Stimulated activated CD8-positive, alpha-beta memory T cell treated with anti-CD3 and anti-CD28 coated beads, Interleukin-12 subunit alpha, Interleukin-12 subunit beta, amount 100 ng/mL, for 4 hours (primary cell): ENCODE results near the gene VWC2.
"Not testable (repeated sequence)": the region's sequence is repeated elsewhere in the genome, so short reads cannot be mapped to it uniquely, and the experiment has no call there.

Experiments used
- DNase-seq: peaks from one replicate; pipeline ENCODE4 v3.0.0-alpha.2; 2020; ENCODE audit warnings: low read depth

The VWC2 gene

DNA sequence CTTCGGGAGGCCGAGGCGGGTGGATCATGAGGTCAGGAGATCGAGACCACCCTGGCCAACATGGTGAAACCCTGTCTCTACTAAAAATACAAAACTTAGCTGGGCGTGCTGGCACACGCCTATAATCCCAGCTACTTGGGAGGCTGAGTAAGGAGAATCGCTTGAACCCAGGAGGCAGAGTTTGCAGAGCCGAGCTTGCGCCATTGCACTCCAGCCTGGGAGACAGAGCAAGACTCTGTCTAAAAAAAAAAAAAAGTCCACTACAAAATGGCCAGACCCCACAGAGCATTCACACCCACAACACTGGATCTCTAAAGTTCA lies 78.1 kb downstream of the VWC2 start:
- DNase-seq: not testable (repeated sequence)

GRCh38 chr7:49852619-49853462 lies 79.4 kb downstream of the VWC2 start:
- no peak for DNase-seq

GRCh38 chr7:49855281-49855980 lies 82.0 kb downstream of the VWC2 start:
- DNase-seq: no peak

DNA sequence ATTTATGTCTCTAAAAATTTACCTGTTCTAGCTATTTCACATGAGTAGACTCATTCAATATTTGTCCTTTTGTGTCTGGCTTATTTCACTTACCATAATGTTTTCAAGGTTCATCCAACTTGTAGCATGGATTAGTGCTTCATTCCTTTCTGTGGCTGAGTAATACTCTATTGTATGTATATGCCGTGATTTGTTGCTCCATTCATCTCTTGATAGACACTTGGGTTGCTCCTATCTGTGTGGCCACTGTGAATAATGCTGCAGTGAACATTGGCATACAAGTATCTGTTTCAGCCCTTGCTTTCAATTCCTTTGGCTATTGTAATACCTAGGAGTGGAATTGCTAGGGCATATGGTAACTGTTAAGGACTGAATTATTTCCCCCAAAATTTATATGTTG lies 86.9 kb downstream of the VWC2 start:
- no peak for DNase-seq

- DNase-seq: no peak
These were observed 92.8 kb downstream of the VWC2 start for GRCh38 chr7:49866076-49866735.

- no peak for DNase-seq
These were observed 93.5 kb downstream of the VWC2 start for GRCh38 chr7:49866910-49867309.

GRCh38 chr7:49873420-49873819 lies 100.0 kb downstream of the VWC2 start:
- DNase-seq: no peak

DNA sequence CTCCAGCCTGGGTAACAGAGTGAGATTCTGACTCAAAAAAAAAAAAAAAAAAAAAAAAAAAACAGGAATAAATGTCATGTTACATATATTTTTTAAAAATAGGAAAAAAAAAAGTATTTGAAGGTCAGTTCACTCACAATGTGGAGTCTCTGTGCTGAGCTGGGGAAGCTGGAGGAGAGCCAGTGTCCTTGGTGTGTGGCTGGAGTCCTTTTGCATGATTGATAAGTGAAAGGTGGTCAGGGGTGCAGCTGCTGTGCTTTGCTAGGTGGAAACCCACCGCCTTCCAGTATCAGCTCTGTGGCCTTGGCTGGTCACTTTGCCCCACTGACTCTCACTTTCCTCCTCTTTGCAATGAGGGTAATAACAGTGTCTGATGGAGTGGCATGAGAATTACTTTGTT lies 101.9 kb downstream of the VWC2 start:
- no peak for DNase-seq

GRCh38 chr7:49876202-49876601 lies 102.8 kb downstream of the VWC2 start:
- DNase-seq: no peak

GRCh38 chr7:49878089-49878488 lies 104.7 kb downstream of the VWC2 start:
- DNase-seq: no peak

DNA sequence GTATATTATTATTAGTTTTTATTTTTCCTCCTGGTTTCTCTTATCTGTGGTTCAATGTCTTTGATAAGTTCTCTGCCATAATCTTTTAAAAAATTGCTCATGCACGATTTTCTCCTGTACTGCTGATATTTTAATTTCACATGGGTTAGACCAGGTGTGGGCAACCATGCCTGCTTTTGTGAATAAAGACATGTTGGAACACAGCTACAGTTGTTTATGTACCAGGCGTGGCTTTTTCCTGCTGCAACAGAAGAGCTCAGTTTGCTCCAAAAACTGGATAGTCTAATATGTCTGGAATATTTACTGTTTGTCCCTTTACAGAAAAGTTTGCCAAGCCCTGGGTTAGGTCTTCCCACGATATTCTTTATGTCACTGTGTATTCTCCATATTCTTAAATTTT lies 105.2 kb downstream of the VWC2 start:
- DNase-seq: no peak

- no peak for DNase-seq
These were observed 110.5 kb downstream of the VWC2 start for GRCh38 chr7:49883933-49884332.

- no peak for DNase-seq
These were observed 112.3 kb downstream of the VWC2 start for GRCh38 chr7:49885593-49886285.

GRCh38 chr7:49892481-49892880 lies 119.0 kb downstream of the VWC2 start:
- no peak for DNase-seq

DNA sequence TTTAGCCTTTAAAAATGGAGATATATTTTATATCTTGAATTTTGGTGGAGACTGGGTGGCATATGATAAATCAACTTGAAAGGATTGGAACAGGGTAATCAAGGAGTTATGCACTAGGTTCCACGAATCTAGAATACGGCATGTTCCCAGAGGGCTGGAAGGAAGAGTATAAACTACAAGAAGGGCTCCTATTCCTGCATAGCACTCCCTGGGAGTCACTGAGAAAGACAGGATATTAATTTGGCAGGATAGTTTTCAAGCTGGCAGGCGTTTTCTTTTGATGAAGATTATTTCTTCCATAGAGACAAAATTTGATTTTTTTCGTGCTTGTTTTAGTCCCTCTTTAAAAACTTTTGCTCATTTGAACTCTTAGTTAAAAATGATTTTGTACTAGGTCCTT lies 119.7 kb downstream of the VWC2 start:
- DNase-seq: no peak

- no peak for DNase-seq
These were observed 121.1 kb downstream of the VWC2 start for GRCh38 chr7:49894543-49894942.

DNA sequence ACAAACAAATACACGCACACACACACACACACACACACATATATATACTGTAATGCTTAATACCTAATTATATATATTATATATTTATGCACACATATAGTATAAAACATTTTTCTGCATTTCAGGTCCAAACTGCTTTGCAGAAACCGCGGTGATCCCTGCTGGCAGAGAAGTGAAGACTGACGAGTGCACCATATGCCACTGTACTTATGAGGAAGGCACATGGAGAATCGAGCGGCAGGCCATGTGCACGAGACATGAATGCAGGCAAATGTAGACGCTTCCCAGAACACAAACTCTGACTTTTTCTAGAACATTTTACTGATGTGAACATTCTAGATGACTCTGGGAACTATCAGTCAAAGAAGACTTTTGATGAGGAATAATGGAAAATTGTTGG lies 138.5 kb downstream of the VWC2 start:
- DNase-seq: no peak

DNA sequence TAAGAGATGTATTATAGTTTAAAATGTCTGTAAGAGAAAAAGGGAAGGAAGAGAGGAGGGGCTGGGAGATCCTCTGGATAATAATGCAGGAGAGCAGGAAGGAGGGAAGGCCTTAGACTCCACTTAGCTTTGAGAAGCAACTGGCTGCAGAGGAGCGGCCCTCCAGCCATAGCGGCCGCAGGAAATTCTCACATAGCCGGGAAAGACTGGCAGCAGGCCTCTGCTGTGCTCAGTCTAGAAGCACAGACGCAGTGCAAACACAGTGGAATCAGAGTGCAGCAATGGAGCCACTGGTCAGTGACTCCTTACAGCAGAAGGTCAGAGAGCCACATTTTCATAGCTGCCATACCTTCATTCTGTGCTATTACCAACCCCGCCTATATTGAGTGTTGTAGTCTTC lies 153.3 kb downstream of the VWC2 start:
- no peak for DNase-seq

GRCh38 chr7:49927631-49928030 lies 154.2 kb downstream of the VWC2 start:
- no peak for DNase-seq

GRCh38 chr7:49928787-49929186 lies 155.3 kb downstream of the VWC2 start:
- no peak for DNase-seq

DNA sequence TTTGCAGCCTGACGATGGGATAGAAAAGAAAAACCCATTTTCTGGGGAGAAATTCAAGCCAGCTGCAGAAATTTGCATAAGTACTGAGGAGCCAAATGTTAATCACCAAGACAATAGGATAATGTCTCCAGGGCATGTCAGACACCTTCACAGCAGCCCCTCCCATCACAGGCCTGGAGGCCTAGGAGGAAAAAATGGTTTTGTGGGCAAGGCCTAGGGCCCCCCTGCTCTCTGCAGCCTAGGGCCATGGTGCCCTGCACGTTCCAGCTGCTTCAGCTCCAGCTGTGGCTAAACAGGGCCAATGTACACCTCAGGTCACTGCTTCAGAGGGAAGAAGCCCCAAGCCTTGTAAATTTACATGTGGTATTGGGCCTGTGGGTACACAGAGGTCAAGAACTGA lies 158.2 kb downstream of the VWC2 start:
- no peak for DNase-seq

- DNase-seq: no peak
These were observed 164.2 kb downstream of the VWC2 start for GRCh38 chr7:49937608-49938007.
